Putamen (tissue), 1 donor: ENCODE results near the gene AUNIP.
A peak's percentile ranks its signal among the peaks of the same experiment; 100 is the strongest.

ENCODE experiments used
- DNase-seq: peaks from one replicate; pipeline ENCODE4 v3.0.0-alpha.2; 2016; ENCODE audit warnings: low spot score

Gene AUNIP

GRCh38 chr1:25794325-25794724, 64.9 kb downstream of the AUNIP start:
- DNase-seq, result no peak

- DNase-seq, result no peak
Measured at GRCh38 chr1:25793585-25794170, 65.6 kb downstream of the AUNIP start.

GRCh38 chr1:25792115-25792514, 67.1 kb downstream of the AUNIP start:
- no peak for DNase-seq

- DNase-seq, result no peak
Measured at GRCh38 chr1:25790472-25790871, 68.8 kb downstream of the AUNIP start.

- DNase-seq, result peak; percentile 29
Measured at GRCh38 chr1:25787760-25788166, 71.5 kb downstream of the AUNIP start.

- peak; percentile 58 for DNase-seq
Measured at GRCh38 chr1:25786887-25787759, 72.1 kb downstream of the AUNIP start.

- DNase-seq, result no peak
Measured at GRCh38 chr1:25785333-25786067, 73.8 kb downstream of the AUNIP start.

- no peak for DNase-seq
Measured at GRCh38 chr1:25784575-25785051, 74.6 kb downstream of the AUNIP start.
